Transverse colon (tissue), 4 donors: ENCODE data around the gene HOTAIR. TPM values are rescaled to one million over a fixed set of nuclear protein-coding genes. Genes with fewer than 3 reads are reported as not detected.

Source experiments
- DNase-seq: peaks from one replicate; pipeline ENCODE4 v3.0.0-alpha.2; 2019
- H3K27ac ChIP-seq, 4 donors: fragments of 200-600 bp; sonication (generic); 2 replicates each; pipeline ENCODE4 v1.5.1; 2016 to 2018; ENCODE audit warnings: inconsistent platforms in 4 of 4
- H3K27me3 ChIP-seq: fragments of 200-600 bp; sonication (generic); 2 replicates; pipeline ENCODE4 v1.5.1; 2017; ENCODE audit warnings: inconsistent platforms
- H3K36me3 ChIP-seq, 4 donors: fragments of 200-600 bp; sonication (generic); 2 replicates each; pipeline ENCODE4 v1.5.1; 2017 to 2019; ENCODE audit warnings: inconsistent platforms in 4 of 4
- H3K4me1 ChIP-seq, 4 donors: fragments of 200-600 bp; sonication (generic); 2 replicates each; pipeline ENCODE4 v1.5.1; 2017 to 2020; ENCODE audit warnings: inconsistent platforms in 4 of 4
- H3K4me3 ChIP-seq, 4 donors: fragments of 200-600 bp; sonication (generic); 1 replicate in 1 of 4; 2 replicates in 3 of 4; pipeline versions ENCODE4 v1.5.1 to v1.6.1; 2017 to 2019; ENCODE audit warnings: inconsistent platforms in 4 of 4
- H3K9me3 ChIP-seq, 2 donors: fragments of 200-600 bp; sonication (generic); 2 replicates each; pipeline ENCODE4 v1.5.1; 2017 to 2019; ENCODE audit warnings: inconsistent platforms in 2 of 2
- CTCF ChIP-seq, 5 experiments: fragments of 200-600 bp in 3 of 5; fragments of 450-650 bp in 2 of 5; sonication (generic) in 3 of 5; IDR thresholded peaks; 1 replicate in 2 of 5; 2 replicates in 3 of 5; pipeline ENCODE4 v1.5.1; 2016 to 2017; ENCODE audit warnings: antibody characterized with exemption in 5 of 5, inconsistent platforms in 3 of 5, mild to moderate bottlenecking in 2 of 5, moderate library complexity in 1 of 5
- EP300 ChIP-seq: sonication (generic); formaldehyde crosslinking; IDR thresholded peaks from one replicate; pipeline ENCODE4 v1.6.1; 2017; ENCODE audit warnings: antibody characterized with exemption, low read depth
- POLR2A ChIP-seq: fragments of 450-650 bp; IDR thresholded peaks from one replicate; pipeline ENCODE4 v1.6.1; 2016; ENCODE audit warnings: antibody characterized with exemption, mild to moderate bottlenecking, moderate library complexity
- POLR2AphosphoS5 ChIP-seq, 3 donors: sonication (generic); formaldehyde crosslinking; IDR thresholded peaks; one replicate each; pipeline ENCODE4 v1.6.1; 2016; ENCODE audit warnings: antibody characterized with exemption in 3 of 3
- WGBS, 2 donors: methylation state at CpG; one replicate each; pipeline ENCODE4 v1.1.5; 2018; ENCODE audit warnings: low coverage in 1 of 2; 5-methylcytosine and 5-hydroxymethylcytosine counted together
- in situ Hi-C, 4 donors: fragments of 200-750 bp; cut with MboI; loops; one replicate each; pipeline versions ENCODE4 v1.15.0 to v1.15.1; 2017; ENCODE audit warnings: low sequenced_read_pairs in 3 of 4, low pct_ligation_motif_present in 1 of 4, low pct_unique_long_range_greater_than_20kb in 1 of 4
- intact Hi-C: fragments of 100-400 bp; cut with DNase I; formaldehyde crosslinking; loops from one replicate; pipeline ENCODE4 v1.15.1; 2023; ENCODE audit warnings: low total_unique reads
- total RNA-seq, 4 donors: library from RNA; depleted of rRNA; stranded (reverse); fragments of >200 nt; gene quantifications; one replicate each; pipeline ENCODE4 v1.1.0, GENCODE V29; 2016

HOTAIR gene
- total RNA-seq, 4 donors from 2014 or later, result not detected

- peaks cover 0 to 28% (median 17%) of the 10 kb centered on the region in 4 donors for H3K4me1 ChIP-seq
- no peaks in the 10 kb centered on the region for H3K36me3 ChIP-seq
- WGBS, 2 donors, result 10 to 27% methylated on average over 2 to 22 of the region's 22 CpGs
- no peak overlapping the region for H3K27ac ChIP-seq
- intact Hi-C loops, result loop anchor here (5.0 kb wide), 2 partner anchors 186 to 201 kb away; no protein-coding TSS in a partner anchor
- TF ChIP-seq EP300, result no peak
- TF ChIP-seq CTCF (IDR thresholded peaks at IDR 0.05), result no peak
- no peak for TF ChIP-seq POLR2A
- no peak for TF ChIP-seq POLR2AphosphoS5 (IDR thresholded peaks at IDR 0.05)
- H3K27me3 ChIP-seq, result peaks cover 98% of the 10 kb centered on the region
- DNase-seq, result no peak
- H3K9me3 ChIP-seq, result no peaks in the 10 kb centered on the region
- in situ Hi-C loops, result loop anchor here in 2 of 4 donors (5.0 kb wide), 2 partner anchors 186 to 196 kb away; no protein-coding TSS in a partner anchor
- H3K4me3 ChIP-seq, result peak overlapping the region in 2 of 4 donors; percentile 13 to 32
These were observed 31.9 kb upstream of the HOTAIR start for GRCh38 chr12:54006559-54007220.

GRCh38 chr12:54005853-54006558 lies 31.3 kb upstream of the HOTAIR start:
- TF ChIP-seq EP300, result no peak
- TF ChIP-seq CTCF (IDR thresholded peaks at IDR 0.05), result peak; percentile 91 to 96 (median 95)
- 4 to 9% methylated on average over 4 to 39 of the region's 39 CpGs for WGBS, 2 donors
- H3K9me3 ChIP-seq, result no peaks in the 10 kb centered on the region
- H3K27ac ChIP-seq, result no peak overlapping the region
- no peaks in the 10 kb centered on the region for H3K36me3 ChIP-seq
- peak; percentile 88 for DNase-seq
- H3K4me1 ChIP-seq, result peaks cover 0 to 21% (median 14%) of the 10 kb centered on the region in 4 donors
- H3K27me3 ChIP-seq, result peaks cover 98% of the 10 kb centered on the region
- intact Hi-C loops, result loop anchor here (5.0 kb wide), 2 partner anchors 186 to 201 kb away; no protein-coding TSS in a partner anchor
- in situ Hi-C loops, result loop anchor here in 2 of 4 donors (5.0 kb wide), 2 partner anchors 186 to 196 kb away; no protein-coding TSS in a partner anchor
- peak overlapping the region in 2 of 4 donors; percentile 13 to 32 for H3K4me3 ChIP-seq

GRCh38 chr12:54005531-54005852 lies 30.7 kb upstream of the HOTAIR start:
- in situ Hi-C loops, result loop anchor here in 2 of 4 donors (5.0 kb wide), 2 partner anchors 187 to 197 kb away; no protein-coding TSS in a partner anchor
- peaks cover 98% of the 10 kb centered on the region for H3K27me3 ChIP-seq

More at GRCh38 chr12:54005531-54005852, 30.7 kb upstream of the HOTAIR start:
- no peak for DNase-seq
- Histone ChIP-seq H3K4me3 (no peak overlapping the region), H3K9me3 (no peaks in the 10 kb centered on the region), H3K27ac (no peak overlapping the region), H3K36me3 (no peaks in the 10 kb centered on the region), H3K4me1 (peaks cover 0 to 20% (median 15%) of the 10 kb centered on the region in 4 donors)
- TF ChIP-seq CTCF (IDR thresholded peaks at IDR 0.05) (no peak), EP300 (no peak), POLR2AphosphoS5 (IDR thresholded peaks at IDR 0.05) (no peak), POLR2A (no peak)
- intact Hi-C loops, result loop anchor here (5.0 kb wide), 2 partner anchors 187 to 202 kb away; no protein-coding TSS in a partner anchor
- 4% methylated on average over 26 of the region's 26 CpGs; no CpG with 5 or more reads in 1 of the 2 donors for WGBS, 2 donors
